ENCODE results near the gene TEX53.

TEX53 gene

DNA sequence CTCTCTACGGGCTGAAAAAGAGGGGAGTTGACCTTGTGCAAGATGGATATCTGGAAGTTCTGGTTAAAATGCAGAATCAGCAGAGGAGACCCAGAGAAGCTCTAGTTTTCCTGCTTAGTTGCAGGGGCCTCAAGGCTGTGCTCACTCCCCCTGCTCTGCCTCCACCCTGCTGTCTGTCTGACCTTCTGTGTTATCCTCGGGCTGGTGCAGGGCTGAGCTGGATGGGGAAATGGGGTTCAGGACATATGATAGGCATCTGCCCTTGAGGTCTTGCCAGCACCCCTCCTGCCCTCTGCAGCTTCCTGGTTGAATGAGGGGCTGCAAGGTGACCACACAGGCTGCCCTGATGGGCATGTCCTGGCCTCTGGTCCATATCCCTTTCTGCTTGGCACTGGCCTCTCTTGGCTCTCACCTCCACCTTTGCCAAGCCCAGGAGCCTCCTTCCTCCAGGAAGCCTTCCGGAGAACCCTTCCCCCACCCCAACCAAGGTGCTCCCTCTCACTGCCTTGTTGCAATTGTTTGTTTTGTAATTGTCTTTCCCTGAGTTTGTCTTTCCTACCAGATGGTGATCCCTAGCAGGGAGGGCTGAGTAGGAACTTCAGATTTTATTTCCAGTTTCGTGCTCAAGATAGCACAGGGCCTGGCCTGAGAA, 45.2 kb downstream of the TEX53 start:
- Histone ChIP-seq H3K36me3 (replicated peaks; ENCODE audit: low read depth, low read length) (peaks cover 31% of the 10 kb centered on the region), H4K20me1 (ENCODE audit: insufficient read depth, low read length) (no peaks in the 10 kb centered on the region), H3K27ac (ENCODE audit: low read length) (peak overlapping the region; percentile 98), H3K4me3 (ENCODE audit: low read length) (peak overlapping the region; percentile 85), H3K79me2 (ENCODE audit: low read length) (peaks cover 86% of the 10 kb centered on the region), H2AFZ (ENCODE audit: low read depth, low read length) (no peak overlapping the region), H3K4me1 (ENCODE audit: low read length) (peaks cover 70% of the 10 kb centered on the region), H3K9me3 (ENCODE audit: insufficient read depth, low read length) (peaks cover 3% of the 10 kb centered on the region; the same call in 1 of the 2 replicates), H3K4me2 (ENCODE audit: low read length) (peak overlapping the region; percentile 84), H3K27me3 (ENCODE audit: low read depth, low read length) (no peaks in the 10 kb centered on the region), H3K9ac (ENCODE audit: low read length) (peak overlapping the region; percentile 97)
- TF ChIP-seq, protein P1, sequence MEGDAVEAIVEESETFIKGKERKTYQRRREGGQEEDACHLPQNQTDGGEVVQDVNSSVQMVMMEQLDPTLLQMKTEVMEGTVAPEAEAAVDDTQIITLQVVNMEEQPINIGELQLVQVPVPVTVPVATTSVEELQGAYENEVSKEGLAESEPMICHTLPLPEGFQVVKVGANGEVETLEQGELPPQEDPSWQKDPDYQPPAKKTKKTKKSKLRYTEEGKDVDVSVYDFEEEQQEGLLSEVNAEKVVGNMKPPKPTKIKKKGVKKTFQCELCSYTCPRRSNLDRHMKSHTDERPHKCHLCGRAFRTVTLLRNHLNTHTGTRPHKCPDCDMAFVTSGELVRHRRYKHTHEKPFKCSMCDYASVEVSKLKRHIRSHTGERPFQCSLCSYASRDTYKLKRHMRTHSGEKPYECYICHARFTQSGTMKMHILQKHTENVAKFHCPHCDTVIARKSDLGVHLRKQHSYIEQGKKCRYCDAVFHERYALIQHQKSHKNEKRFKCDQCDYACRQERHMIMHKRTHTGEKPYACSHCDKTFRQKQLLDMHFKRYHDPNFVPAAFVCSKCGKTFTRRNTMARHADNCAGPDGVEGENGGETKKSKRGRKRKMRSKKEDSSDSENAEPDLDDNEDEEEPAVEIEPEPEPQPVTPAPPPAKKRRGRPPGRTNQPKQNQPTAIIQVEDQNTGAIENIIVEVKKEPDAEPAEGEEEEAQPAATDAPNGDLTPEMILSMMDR (IDR thresholded peaks at IDR 0.05; ENCODE audit: low read depth, low read length), result no peak
- no peak for TF ChIP-seq EZH2phosphoT487 (IDR thresholded peaks at IDR 0.05; ENCODE audit: low read depth)

DNA sequence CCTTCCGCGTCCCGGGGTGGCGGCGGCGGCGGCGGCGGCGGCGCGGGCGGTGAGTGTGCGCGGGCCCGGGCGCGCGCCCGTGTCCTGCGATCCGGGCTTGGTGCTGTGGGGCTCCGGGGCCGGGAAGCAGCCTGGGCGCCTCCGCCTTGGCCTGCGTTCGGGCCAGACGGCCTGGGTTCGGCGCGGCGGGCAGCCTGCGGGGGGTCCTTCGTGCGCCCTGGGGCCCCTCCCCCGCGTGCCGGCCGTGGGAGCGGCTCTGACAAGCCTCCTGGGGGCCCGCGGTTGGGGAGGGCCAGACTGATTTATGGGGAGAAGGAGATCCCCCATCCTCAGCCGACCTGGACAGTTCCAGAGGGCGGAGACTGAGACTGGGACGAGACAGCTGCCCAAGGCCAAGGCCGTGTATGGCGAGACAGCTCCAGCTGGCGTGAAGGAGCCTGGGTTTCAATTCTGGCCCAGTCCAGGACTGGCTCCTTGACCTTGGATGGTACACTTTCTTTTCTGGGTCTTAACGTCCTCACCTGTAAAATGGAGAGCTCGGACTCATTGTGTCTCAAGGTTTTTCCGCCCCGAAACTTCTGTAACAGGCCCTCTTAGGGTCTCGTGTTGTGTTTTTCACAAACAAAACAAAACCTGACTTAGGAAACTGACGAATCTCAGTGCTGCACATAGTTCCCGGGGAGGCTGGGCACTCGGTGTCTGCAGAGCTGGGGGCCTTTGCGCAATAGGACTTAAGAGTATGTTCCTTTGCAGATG, 45.9 kb downstream of the TEX53 start:
- H3K4me2 ChIP-seq (ENCODE audit: low read length), result peak overlapping the region; percentile 84
- H3K27me3 ChIP-seq (ENCODE audit: low read depth, low read length), result no peaks in the 10 kb centered on the region
- peak overlapping the region; percentile 85 for H3K4me3 ChIP-seq (ENCODE audit: low read length)
- H3K36me3 ChIP-seq (replicated peaks; ENCODE audit: low read depth, low read length), result peaks cover 29% of the 10 kb centered on the region
- peaks cover 81% of the 10 kb centered on the region for H3K79me2 ChIP-seq (ENCODE audit: low read length)
- H4K20me1 ChIP-seq (ENCODE audit: insufficient read depth, low read length), result no peaks in the 10 kb centered on the region
- H3K9ac ChIP-seq (ENCODE audit: low read length), result peak overlapping the region; percentile 97
- TF ChIP-seq, protein P1 (IDR thresholded peaks at IDR 0.05; ENCODE audit: low read depth, low read length), result no peak
- TF ChIP-seq EZH2phosphoT487 (IDR thresholded peaks at IDR 0.05; ENCODE audit: low read depth), result no peak
- H3K4me1 ChIP-seq (ENCODE audit: low read length), result peaks cover 70% of the 10 kb centered on the region
- no peak overlapping the region for H2AFZ ChIP-seq (ENCODE audit: low read depth, low read length)
- H3K27ac ChIP-seq (ENCODE audit: low read length), result peak overlapping the region; percentile 98
- H3K9me3 ChIP-seq (ENCODE audit: insufficient read depth, low read length), result peaks cover 3% of the 10 kb centered on the region; the same call in 1 of the 2 replicates

DNA sequence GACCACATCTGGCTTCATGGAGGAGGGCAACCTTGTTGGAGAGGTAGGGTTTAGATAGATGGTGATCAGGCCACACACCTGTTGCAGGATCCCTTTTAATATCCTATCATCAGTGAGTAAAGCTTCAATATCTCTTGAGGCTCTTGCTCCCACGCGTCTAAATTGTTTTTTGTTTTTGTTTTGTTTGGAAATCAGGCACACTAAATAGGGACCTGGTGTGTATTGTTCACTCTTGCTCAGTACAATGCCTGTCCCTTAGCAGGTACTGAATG, 49.1 kb downstream of the TEX53 start:
- H4K20me1 ChIP-seq (ENCODE audit: insufficient read depth, low read length), result no peaks in the 10 kb centered on the region
- no peak overlapping the region for H3K4me3 ChIP-seq (ENCODE audit: low read length)
- peak overlapping the region; percentile 98 for H3K27ac ChIP-seq (ENCODE audit: low read length)
- TF ChIP-seq, protein P1 (IDR thresholded peaks at IDR 0.05; ENCODE audit: low read depth, low read length), result no peak
- TF ChIP-seq EZH2phosphoT487 (IDR thresholded peaks at IDR 0.05; ENCODE audit: low read depth), result no peak
- no peaks in the 10 kb centered on the region for H3K9me3 ChIP-seq (ENCODE audit: insufficient read depth, low read length)
- peaks cover 52% of the 10 kb centered on the region for H3K79me2 ChIP-seq (ENCODE audit: low read length)
- H3K4me2 ChIP-seq (ENCODE audit: low read length), result peak overlapping the region; percentile 62
- peak overlapping the region; percentile 65; the same call in 1 of the 2 replicates for H3K9ac ChIP-seq (ENCODE audit: low read length)
- H3K36me3 ChIP-seq (replicated peaks; ENCODE audit: low read depth, low read length), result peaks cover 14% of the 10 kb centered on the region
- no peak overlapping the region for H2AFZ ChIP-seq (ENCODE audit: low read depth, low read length)
- peaks cover 82% of the 10 kb centered on the region for H3K4me1 ChIP-seq (ENCODE audit: low read length)
- H3K27me3 ChIP-seq (ENCODE audit: low read depth, low read length), result no peaks in the 10 kb centered on the region

Data from OCI-LY3 (cell line).